Measurements from ENCODE around the gene DGCR6L. TPM values are rescaled to one million over a fixed set of nuclear protein-coding genes. Genes with fewer than 3 reads are reported as not detected.
"Not testable (repeated sequence)": the region's sequence is repeated elsewhere in the genome, so short reads cannot be mapped to it uniquely, and the experiment has no call there.

DGCR6L gene
- total RNA-seq, 1 experiment from 2014 or later, result 68.5 TPM

GRCh38 chr22:20280866-20281265 lies 39.0 kb downstream of the DGCR6L start:
- CTCF ChIA-PET, result no interaction called here
- POLR2A ChIA-PET, result no interaction called here
- TF ChIP-seq ZNF138 (CRISPR knock-in tag; conservative IDR thresholded peaks at IDR 0.05) (no peak), ELF4 (CRISPR knock-in tag; IDR thresholded peaks at IDR 0.05; ENCODE audit: low read depth) (no peak), ETV6 (CRISPR knock-in tag; IDR thresholded peaks at IDR 0.05) (no peak), ZNF317 (CRISPR knock-in tag; IDR thresholded peaks at IDR 0.05; ENCODE audit: borderline replicate concordance, low read depth) (no peak), FOXP4 (CRISPR knock-in tag; IDR thresholded peaks at IDR 0.05) (no peak), GABPB1 (CRISPR knock-in tag; IDR thresholded peaks at IDR 0.05) (no peak), E2F5 (CRISPR knock-in tag; IDR thresholded peaks at IDR 0.05) (no peak), NR1H2 (CRISPR knock-in tag; IDR thresholded peaks at IDR 0.05) (no peak), IRF2 (CRISPR knock-in tag; IDR thresholded peaks at IDR 0.05; ENCODE audit: borderline replicate concordance, low read depth) (no peak), ZNF512 (CRISPR knock-in tag; IDR thresholded peaks at IDR 0.05; ENCODE audit: borderline replicate concordance) (no peak), AFF4 (CRISPR knock-in tag; IDR thresholded peaks at IDR 0.05; ENCODE audit: borderline replicate concordance) (no peak), JUN (CRISPR knock-in tag; IDR thresholded peaks at IDR 0.05) (no peak), FOXP1 (CRISPR knock-in tag; IDR thresholded peaks at IDR 0.05; ENCODE audit: borderline replicate concordance) (no peak), SOX15 (CRISPR knock-in tag; IDR thresholded peaks at IDR 0.05) (no peak), NFYB (CRISPR knock-in tag; conservative IDR thresholded peaks at IDR 0.05; ENCODE audit: low read depth) (no peak), NFATC4 (CRISPR knock-in tag; IDR thresholded peaks at IDR 0.05) (no peak), ZNF396 (CRISPR knock-in tag; IDR thresholded peaks at IDR 0.05; ENCODE audit: borderline replicate concordance) (no peak), ZNF423 (CRISPR knock-in tag; IDR thresholded peaks at IDR 0.05) (no peak)
- Mint-ChIP-seq H3K9me3 (no peaks in the 10 kb centered on the region), H3K27me3 (ENCODE audit: low read depth) (no peaks in the 10 kb centered on the region), H3K4me3 (no peak overlapping the region), H3K36me3 (no peaks in the 10 kb centered on the region), H3K27ac (no peak overlapping the region), H3K4me1 (no peaks in the 10 kb centered on the region)
- ATAC-seq, result no peak
- no peak for DNase-seq (ENCODE audit: low spot score)

GRCh38 chr22:20280163-20280562 lies 39.7 kb downstream of the DGCR6L start:
- POLR2A ChIA-PET; H3K27ac Mint-ChIP-seq; ATAC-seq; H3K4me3 Mint-ChIP-seq; CTCF ChIA-PET; DNase-seq (ENCODE audit: low spot score); H3K9me3 Mint-ChIP-seq; H3K36me3 Mint-ChIP-seq; H3K4me1 Mint-ChIP-seq; H3K27me3 Mint-ChIP-seq (ENCODE audit: low read depth): not testable (repeated sequence)

Data from WTC11 (cell line).